Measurements from ENCODE around the gene RPL12. TPM values are rescaled to one million over a fixed set of nuclear protein-coding genes. Genes with fewer than 3 reads are reported as not detected.

The RPL12 gene
- 400 and 555 TPM in 2 replicates for total RNA-seq (2011; cell fraction: chromatin; rRNA removed; ENCODE audit: low replicate concordance)
- 648 and 678 TPM in 2 replicates for total RNA-seq (2011; cell fraction: nucleolus; rRNA removed)
- total RNA-seq (2011; cell fraction: nucleoplasm; rRNA removed): 701 and 1,157 TPM in 2 replicates
- 1,796 and 1,973 TPM in 2 replicates for total RNA-seq (2014; rRNA removed)
- total RNA-seq (2014; rRNA removed; fragmentation: Illumina TruSeq; extraction: Trizol): 2,499 and 2,531 TPM in 2 replicates
- total RNA-seq (2015; rRNA removed; fragmentation: Illumina TruSeq; extraction: Trizol): 3,220 and 3,261 TPM in 2 replicates
- total RNA-seq (2021): 1,614 and 1,743 TPM in 2 replicates
- 2,587 and 3,088 TPM in 2 replicates for polyA plus RNA-seq (2011; rRNA removed)
- 2,689 and 4,292 TPM in 2 replicates for polyA plus RNA-seq (2011; cell fraction: cytosol; rRNA removed)
- 951 and 1,340 TPM in 2 replicates for polyA plus RNA-seq (2011; cell fraction: nucleus; rRNA removed)
- polyA plus RNA-seq (2012): 1,770 and 3,341 TPM in 2 replicates
- 4,080 and 4,558 TPM in 2 replicates for polyA plus RNA-seq (2014; fragmentation: Illumina TruSeq; extraction: Trizol)
- polyA plus RNA-seq (2014; fragmentation: Nextera tagmentation; extraction: Ambion mirVana): 1,000 to 10,000 TPM; 2,219 to 2,376 TPM
- 2,953 and 3,005 TPM in 2 replicates for polyA plus RNA-seq (2014; rRNA removed)
- 933 and 1,147 TPM in 2 replicates for polyA minus RNA-seq (2011; rRNA and poly(A)+ RNA removed)
- 732 and 781 TPM in 2 replicates for polyA minus RNA-seq (2011; cell fraction: cytosol; rRNA and poly(A)+ RNA removed)
- 303 and 594 TPM in 2 replicates for polyA minus RNA-seq (2011; cell fraction: nucleus; rRNA and poly(A)+ RNA removed)
- percentile 100 among the genes with signal in this experiment for Bru-seq, nascent RNA
- BruChase-seq, experiment 1, labeled RNA remaining after a 2-hour chase: percentile 100 among the genes with signal in this experiment
- BruChase-seq, experiment 2, labeled RNA remaining after a 6-hour chase: percentile 100 among the genes with signal in this experiment
- long read RNA-seq, experiment 1, transcript RPL12-201 (7 exons, 633 nt): major isoform, 849 of 1,427 reads
- long read RNA-seq, experiment 1, transcript RPL12-204 (7 exons, 864 nt): minor isoform, 13 of 1,427 reads
- long read RNA-seq, experiment 1, partial matches to known transcripts: 551 of 1,427 reads
- long read RNA-seq, experiment 1, other reads (novel, unspliced or antisense): 13 of 1,427 reads
- long read RNA-seq, experiment 2, transcript RPL12-204 (7 exons, 864 nt): minor isoform, 20 of 1,618 reads
- long read RNA-seq, experiment 2, transcript RPL12-201 (7 exons, 633 nt): major isoform, 1,381 of 1,618 reads
- long read RNA-seq, experiment 2, partial matches to known transcripts: 112 of 1,618 reads
- long read RNA-seq, experiment 2, other reads (novel, unspliced or antisense): 105 of 1,618 reads
- long read RNA-seq, experiment 3, transcript RPL12-204 (7 exons, 864 nt): minor isoform, 9 of 1,788 reads
- long read RNA-seq, experiment 3, transcript RPL12-201 (7 exons, 633 nt): major isoform, 1,434 of 1,788 reads
- long read RNA-seq, experiment 3, partial matches to known transcripts: 313 of 1,788 reads
- long read RNA-seq, experiment 3, other reads (novel, unspliced or antisense): 31 of 1,788 reads

DNA sequence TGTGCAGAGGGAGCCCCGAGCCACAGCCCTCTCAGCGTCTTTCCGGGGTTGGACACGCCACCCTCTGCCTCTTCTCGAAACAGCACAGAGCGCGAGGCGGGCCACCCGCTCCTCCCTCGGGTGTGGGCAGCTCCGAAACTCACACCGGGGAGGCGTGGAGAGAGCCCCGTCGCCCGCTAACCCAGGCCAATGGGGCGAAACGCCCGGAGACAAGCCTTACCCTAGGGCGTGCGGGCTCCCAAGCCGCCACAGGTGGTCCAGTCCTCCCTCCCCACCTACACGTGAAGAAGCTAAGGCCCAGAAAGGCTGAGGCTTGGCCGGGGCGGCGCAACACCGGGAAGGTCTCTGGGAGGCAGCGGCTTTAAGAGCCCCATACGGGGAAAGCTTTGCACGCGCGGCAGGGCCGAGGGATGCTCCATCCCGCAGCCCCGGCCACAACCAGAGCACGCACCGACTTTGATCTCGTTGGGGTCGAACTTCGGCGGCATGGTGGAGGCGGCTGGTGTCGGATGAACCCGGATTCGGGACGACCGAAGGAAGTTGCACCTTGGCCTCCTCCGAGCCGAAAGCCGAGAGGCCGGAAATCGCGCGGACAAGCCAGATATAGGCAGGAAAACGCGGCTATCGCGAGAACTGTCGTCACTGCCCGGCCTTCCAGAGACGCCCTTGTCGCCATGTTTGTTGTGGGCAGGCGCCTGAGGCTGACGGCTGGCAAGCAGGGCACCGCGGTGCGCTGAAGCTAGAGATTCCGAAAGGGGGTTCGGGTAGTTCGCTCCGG is at the start of gene RPL12, which contains the start of gene LRSAM1:
TSS of gene RPL12 (minus strand) at position 577 of the 778 bp plus-strand sequence. CDS start at position 488, 89 bp downstream.
TSS of gene LRSAM1 (plus strand) at position 681 of the 778 bp plus-strand sequence. CDS start 3,018 bp downstream, outside the sequence.
- Histone ChIP-seq H3K4me2 (ENCODE audit: insufficient read depth, low read length) (peak within 1 kb of the TSS; percentile 100), H4K20me1 (replicated peaks; ENCODE audit: control insufficient read depth, insufficient read depth, low read length) (peaks cover 33% of the 10 kb centered on the region), H3K27me3 (ENCODE audit: control insufficient read depth in 2 of 2, insufficient read depth in 2 of 2, low read length in 2 of 2) (no peaks in the 10 kb centered on the region), H3K4me1 (replicated peaks in 1 of 2; ENCODE audit: control insufficient read depth in 2 of 2, insufficient read depth in 2 of 2, low read length in 2 of 2) (peaks cover 22 to 28% of the 10 kb centered on the region in 2 experiments; a peak in 4 of 5 replicates), H3K9ac (ENCODE audit: insufficient read depth in 1 of 2, low read depth in 2 of 2, low read length in 2 of 2) (peak within 1 kb of the TSS; percentile 94 to 97), H3K27ac (ENCODE audit: extremely low read depth, low read depth, low read length) (peak within 1 kb of the TSS; percentile 82), H3K4me3 (peak within 1 kb of the TSS; percentile 78), H3K9me1 (ENCODE audit: control insufficient read depth, insufficient read depth, low read length) (no peaks in the 10 kb centered on the region), H3K79me2 (ENCODE audit: control insufficient read depth, insufficient read depth, low read length) (peaks cover 61% of the 10 kb centered on the region), H2AFZ (ENCODE audit: low read depth, low read length) (peak within 1 kb of the TSS; percentile 95), H3K9me3 (replicated peaks; ENCODE audit: control insufficient read depth, insufficient read depth, low read depth, low read length) (no peaks in the 10 kb centered on the region; the same call in 1 of the 2 replicates), H3K36me3 (ENCODE audit: control insufficient read depth, insufficient read depth, low read length) (peaks cover 53% of the 10 kb centered on the region)
- ChIA-PET CTCF (ENCODE audit: low intra/inter-chr PET ratio) (no interaction called here), POLR2A (interaction anchor here (0.5 to 3.6 kb wide), 24 partner anchors 8 to 1506 kb away, joined by 3 to 21 read pairs (median 4); partner anchors contain the start of genes SLC2A8 and ZNF79)
- under 1% methylated on average over 63 of the region's 71 CpGs for whole genome bisulfite sequencing (ENCODE audit: insufficient coverage, low coverage, missing lambda C conversion rate)
- ATAC-seq (peak; percentile 69), FAIRE-seq (peak; percentile 89), DNase-seq (ENCODE audit: extremely low read depth in 1 of 4, low spot score in 3 of 4) (peak; percentile 84 to 96 (median 89))
- in situ Hi-C loops (cut with MboI): no loop called here
- intact Hi-C loops (cut with micrococcal nuclease): no loop called here
- no TSS peak for BruUV-seq (replicated peaks)
- TF ChIP-seq TEAD1 (CRISPR knock-in tag; IDR thresholded peaks at IDR 0.05): peak in 1 of 2 experiments; percentile 74; a peak in 2 of 4 replicates
- TF ChIP-seq ZNF217 (CRISPR knock-in tag; IDR thresholded peaks at IDR 0.05): no peak
- no peak for TF ChIP-seq ZNF583 (CRISPR knock-in tag; IDR thresholded peaks at IDR 0.05)
- TF ChIP-seq PTRF (tag; IDR thresholded peaks at IDR 0.05): no peak
- TF ChIP-seq ZNF79 (CRISPR knock-in tag; IDR thresholded peaks at IDR 0.05; ENCODE audit: low read depth): no peak
- TF ChIP-seq NFIC (IDR thresholded peaks at IDR 0.05): peak; percentile 81
- TF ChIP-seq, protein P1, sequence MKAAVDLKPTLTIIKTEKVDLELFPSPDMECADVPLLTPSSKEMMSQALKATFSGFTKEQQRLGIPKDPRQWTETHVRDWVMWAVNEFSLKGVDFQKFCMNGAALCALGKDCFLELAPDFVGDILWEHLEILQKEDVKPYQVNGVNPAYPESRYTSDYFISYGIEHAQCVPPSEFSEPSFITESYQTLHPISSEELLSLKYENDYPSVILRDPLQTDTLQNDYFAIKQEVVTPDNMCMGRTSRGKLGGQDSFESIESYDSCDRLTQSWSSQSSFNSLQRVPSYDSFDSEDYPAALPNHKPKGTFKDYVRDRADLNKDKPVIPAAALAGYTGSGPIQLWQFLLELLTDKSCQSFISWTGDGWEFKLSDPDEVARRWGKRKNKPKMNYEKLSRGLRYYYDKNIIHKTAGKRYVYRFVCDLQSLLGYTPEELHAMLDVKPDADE (conservative IDR thresholded peaks at IDR 0.05; ENCODE audit: control insufficient read depth, low read depth, low read length): peak; percentile 95
- TF ChIP-seq, protein P2, sequence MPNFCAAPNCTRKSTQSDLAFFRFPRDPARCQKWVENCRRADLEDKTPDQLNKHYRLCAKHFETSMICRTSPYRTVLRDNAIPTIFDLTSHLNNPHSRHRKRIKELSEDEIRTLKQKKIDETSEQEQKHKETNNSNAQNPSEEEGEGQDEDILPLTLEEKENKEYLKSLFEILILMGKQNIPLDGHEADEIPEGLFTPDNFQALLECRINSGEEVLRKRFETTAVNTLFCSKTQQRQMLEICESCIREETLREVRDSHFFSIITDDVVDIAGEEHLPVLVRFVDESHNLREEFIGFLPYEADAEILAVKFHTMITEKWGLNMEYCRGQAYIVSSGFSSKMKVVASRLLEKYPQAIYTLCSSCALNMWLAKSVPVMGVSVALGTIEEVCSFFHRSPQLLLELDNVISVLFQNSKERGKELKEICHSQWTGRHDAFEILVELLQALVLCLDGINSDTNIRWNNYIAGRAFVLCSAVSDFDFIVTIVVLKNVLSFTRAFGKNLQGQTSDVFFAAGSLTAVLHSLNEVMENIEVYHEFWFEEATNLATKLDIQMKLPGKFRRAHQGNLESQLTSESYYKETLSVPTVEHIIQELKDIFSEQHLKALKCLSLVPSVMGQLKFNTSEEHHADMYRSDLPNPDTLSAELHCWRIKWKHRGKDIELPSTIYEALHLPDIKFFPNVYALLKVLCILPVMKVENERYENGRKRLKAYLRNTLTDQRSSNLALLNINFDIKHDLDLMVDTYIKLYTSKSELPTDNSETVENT (CRISPR knock-in tag; IDR thresholded peaks at IDR 0.05): peak; percentile 93
- no peak for TF ChIP-seq ZNF146 (CRISPR knock-in tag; IDR thresholded peaks at IDR 0.05; ENCODE audit: unreplicated experiment)
- peak; percentile 66; the same call in 1 of the 2 replicates for TF ChIP-seq DIDO1 (tag; IDR thresholded peaks at IDR 0.05; ENCODE audit: low read depth)
- no peak for TF ChIP-seq MEF2A (IDR thresholded peaks at IDR 0.05; ENCODE audit: control insufficient read depth, low read depth, low read length)

Data from K562 (cell line).